KMS-11 (cell line): ENCODE results near the gene ACSF3.

Source experiments
- H2AFZ ChIP-seq: fragments of 200-600 bp; sonication (generic); 2 replicates; pipeline ENCODE4 v1.6.1; 2016; ENCODE audit warnings: antibody characterized with exemption, mixed run types, low read depth
- H3K27ac ChIP-seq: fragments of 200-600 bp; sonication (generic); 2 replicates; pipeline ENCODE4 v1.6.1; 2016; ENCODE audit warnings: mild to moderate bottlenecking, mixed run types
- H3K27me3 ChIP-seq: fragments of 200-600 bp; sonication (generic); 2 replicates; pipeline ENCODE4 v1.6.1; 2017; ENCODE audit warnings: mild to moderate bottlenecking, low read depth, mixed run types, moderate library complexity; ENCODE audit not compliant: insufficient read depth
- H3K36me3 ChIP-seq: fragments of 200-600 bp; sonication (generic); 2 replicates; pipeline ENCODE4 v1.6.1; 2017; ENCODE audit warnings: mild to moderate bottlenecking, mixed run types; ENCODE audit not compliant: insufficient read depth
- H3K4me1 ChIP-seq: fragments of 200-600 bp; sonication (generic); 2 replicates; pipeline ENCODE4 v1.6.1; 2016; ENCODE audit warnings: mild to moderate bottlenecking, low read depth, mixed run types; ENCODE audit not compliant: poor library complexity, severe bottlenecking
- H3K4me2 ChIP-seq: fragments of 200-600 bp; sonication (generic); 2 replicates; pipeline ENCODE4 v1.7.0; 2016; ENCODE audit warnings: mild to moderate bottlenecking, mixed run types
- H3K4me3 ChIP-seq: fragments of 200-600 bp; sonication (generic); IDR thresholded peaks from 2 replicates; pipeline ENCODE4 v1.6.1; 2017; ENCODE audit warnings: low read depth, low read length, mixed read lengths; ENCODE audit not compliant: insufficient read depth
- H3K79me2 ChIP-seq: fragments of 200-600 bp; sonication (generic); 2 replicates; pipeline ENCODE4 v1.6.1; 2016; ENCODE audit warnings: low read depth, mixed run types; ENCODE audit not compliant: insufficient read depth
- H3K9ac ChIP-seq: fragments of 200-600 bp; sonication (generic); 2 replicates; pipeline ENCODE4 v1.6.1; 2016; ENCODE audit warnings: mild to moderate bottlenecking, mixed run types
- H4K20me1 ChIP-seq: fragments of 200-600 bp; sonication (generic); 2 replicates; pipeline ENCODE4 v1.6.1; 2016; ENCODE audit warnings: mild to moderate bottlenecking, mixed run types; ENCODE audit not compliant: insufficient read depth
- TF ChIP-seq, protein P1 (sequence below): fragments of 200-600 bp; sonication (generic); conservative IDR thresholded peaks from 2 replicates; pipeline ENCODE4 v1.6.1; 2017; ENCODE audit warnings: low read depth, mild to moderate bottlenecking, antibody characterized with exemption, low read length, moderate library complexity, mixed read lengths

The ACSF3 gene

DNA sequence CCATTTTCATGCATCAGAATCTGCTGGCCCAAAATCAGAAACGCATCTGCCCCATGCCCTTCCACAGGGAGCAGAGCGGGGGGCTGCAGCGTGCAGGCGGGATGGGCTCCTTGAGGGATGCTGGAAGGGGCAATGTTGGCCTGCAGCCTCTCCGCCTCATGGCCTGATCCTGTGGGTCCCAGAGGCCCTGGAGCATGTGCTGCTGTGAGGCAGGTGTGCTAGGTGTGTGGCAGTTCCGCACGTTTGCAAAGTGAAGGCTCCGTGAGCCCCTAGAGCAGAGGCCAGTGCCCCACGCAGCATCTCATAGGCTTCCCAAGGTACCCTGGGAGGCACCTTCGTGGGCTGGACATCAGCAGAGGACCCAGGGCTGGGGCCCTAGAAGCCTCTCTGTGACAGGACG lies 41.5 kb downstream of the ACSF3 start:
- no peak overlapping the region for H3K27ac ChIP-seq
- TF ChIP-seq, protein P1, sequence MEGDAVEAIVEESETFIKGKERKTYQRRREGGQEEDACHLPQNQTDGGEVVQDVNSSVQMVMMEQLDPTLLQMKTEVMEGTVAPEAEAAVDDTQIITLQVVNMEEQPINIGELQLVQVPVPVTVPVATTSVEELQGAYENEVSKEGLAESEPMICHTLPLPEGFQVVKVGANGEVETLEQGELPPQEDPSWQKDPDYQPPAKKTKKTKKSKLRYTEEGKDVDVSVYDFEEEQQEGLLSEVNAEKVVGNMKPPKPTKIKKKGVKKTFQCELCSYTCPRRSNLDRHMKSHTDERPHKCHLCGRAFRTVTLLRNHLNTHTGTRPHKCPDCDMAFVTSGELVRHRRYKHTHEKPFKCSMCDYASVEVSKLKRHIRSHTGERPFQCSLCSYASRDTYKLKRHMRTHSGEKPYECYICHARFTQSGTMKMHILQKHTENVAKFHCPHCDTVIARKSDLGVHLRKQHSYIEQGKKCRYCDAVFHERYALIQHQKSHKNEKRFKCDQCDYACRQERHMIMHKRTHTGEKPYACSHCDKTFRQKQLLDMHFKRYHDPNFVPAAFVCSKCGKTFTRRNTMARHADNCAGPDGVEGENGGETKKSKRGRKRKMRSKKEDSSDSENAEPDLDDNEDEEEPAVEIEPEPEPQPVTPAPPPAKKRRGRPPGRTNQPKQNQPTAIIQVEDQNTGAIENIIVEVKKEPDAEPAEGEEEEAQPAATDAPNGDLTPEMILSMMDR: no peak
- H3K4me1 ChIP-seq: no peaks in the 10 kb centered on the region
- no peaks in the 10 kb centered on the region for H3K79me2 ChIP-seq
- no peaks in the 10 kb centered on the region for H4K20me1 ChIP-seq
- H3K4me2 ChIP-seq: no peak overlapping the region
- no peaks in the 10 kb centered on the region for H3K27me3 ChIP-seq
- H3K36me3 ChIP-seq: no peaks in the 10 kb centered on the region
- H3K9ac ChIP-seq: no peak overlapping the region
- H2AFZ ChIP-seq: no peak overlapping the region
- H3K4me3 ChIP-seq: no peak overlapping the region

DNA sequence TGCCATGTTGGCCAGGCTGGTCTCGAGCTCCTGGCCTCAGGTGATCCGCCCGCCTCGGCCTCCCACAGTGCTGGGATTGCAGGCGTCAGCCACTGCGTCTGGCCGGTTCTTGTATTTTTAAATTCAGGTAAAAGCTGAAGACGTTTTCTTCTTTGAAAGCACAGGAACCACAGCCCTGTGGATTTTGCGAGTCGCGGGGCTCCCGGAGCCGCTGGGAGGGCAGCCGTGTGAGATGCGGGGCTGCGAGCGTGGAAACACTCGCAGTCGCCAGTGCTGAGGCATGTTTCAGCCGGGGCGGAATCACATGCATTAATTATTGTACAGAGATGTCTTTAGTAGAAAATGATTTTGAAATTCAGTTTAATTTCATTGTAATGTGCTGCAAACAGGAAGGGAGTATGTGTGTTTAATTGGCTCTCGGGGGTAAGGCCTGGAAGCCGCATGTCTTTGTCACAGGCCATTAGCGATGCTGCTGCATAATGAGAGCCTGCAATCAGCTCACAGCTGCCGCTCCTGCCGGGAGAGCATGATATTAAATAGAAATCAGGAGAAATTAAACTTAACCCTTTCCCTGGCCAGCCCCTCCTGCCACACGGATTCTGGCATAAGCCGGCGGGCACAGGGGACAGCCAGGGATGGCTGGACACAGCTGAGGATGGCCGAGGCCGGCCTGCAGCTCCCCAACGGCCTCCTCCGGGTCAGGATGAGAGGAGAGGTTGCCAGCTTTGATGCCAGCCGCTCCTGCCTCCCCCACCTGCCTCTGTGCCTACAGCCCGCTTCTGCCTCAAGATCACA lies 42.5 kb downstream of the ACSF3 start:
- no peak overlapping the region for H3K4me3 ChIP-seq
- H3K36me3 ChIP-seq: no peaks in the 10 kb centered on the region
- H3K27me3 ChIP-seq: no peaks in the 10 kb centered on the region
- TF ChIP-seq, protein P1: no peak
- H3K9ac ChIP-seq: no peak overlapping the region
- H3K27ac ChIP-seq: no peak overlapping the region
- H2AFZ ChIP-seq: no peak overlapping the region
- H3K79me2 ChIP-seq: no peaks in the 10 kb centered on the region
- H3K4me2 ChIP-seq: no peak overlapping the region
- H3K4me1 ChIP-seq: no peaks in the 10 kb centered on the region
- H4K20me1 ChIP-seq: no peaks in the 10 kb centered on the region

DNA sequence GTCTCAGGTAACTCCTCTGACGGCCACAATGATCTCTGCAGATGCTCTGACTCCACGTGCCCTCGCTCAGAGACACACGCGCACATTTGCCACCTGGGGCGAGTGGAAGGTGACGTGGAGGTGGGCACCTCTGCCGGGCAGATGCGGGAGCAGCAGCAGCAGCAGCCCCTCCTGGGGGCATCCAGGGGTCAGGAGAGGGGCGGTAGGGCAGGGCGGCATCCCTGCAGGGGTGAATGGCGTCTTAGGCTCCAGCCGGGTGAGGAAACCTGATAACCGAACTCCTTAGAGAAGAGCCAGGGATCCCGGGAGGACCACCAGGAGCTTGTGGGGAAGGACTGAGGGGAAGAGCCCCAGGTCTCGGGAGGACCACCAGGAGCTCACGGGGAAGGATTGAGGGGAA lies 43.3 kb downstream of the ACSF3 start:
- Histone ChIP-seq H2AFZ (no peak overlapping the region), H3K79me2 (no peaks in the 10 kb centered on the region), H3K4me2 (no peak overlapping the region), H3K9ac (no peak overlapping the region), H3K36me3 (no peaks in the 10 kb centered on the region), H3K4me3 (no peak overlapping the region), H4K20me1 (no peaks in the 10 kb centered on the region), H3K27me3 (no peaks in the 10 kb centered on the region), H3K27ac (no peak overlapping the region), H3K4me1 (no peaks in the 10 kb centered on the region)
- TF ChIP-seq, protein P1: no peak

DNA sequence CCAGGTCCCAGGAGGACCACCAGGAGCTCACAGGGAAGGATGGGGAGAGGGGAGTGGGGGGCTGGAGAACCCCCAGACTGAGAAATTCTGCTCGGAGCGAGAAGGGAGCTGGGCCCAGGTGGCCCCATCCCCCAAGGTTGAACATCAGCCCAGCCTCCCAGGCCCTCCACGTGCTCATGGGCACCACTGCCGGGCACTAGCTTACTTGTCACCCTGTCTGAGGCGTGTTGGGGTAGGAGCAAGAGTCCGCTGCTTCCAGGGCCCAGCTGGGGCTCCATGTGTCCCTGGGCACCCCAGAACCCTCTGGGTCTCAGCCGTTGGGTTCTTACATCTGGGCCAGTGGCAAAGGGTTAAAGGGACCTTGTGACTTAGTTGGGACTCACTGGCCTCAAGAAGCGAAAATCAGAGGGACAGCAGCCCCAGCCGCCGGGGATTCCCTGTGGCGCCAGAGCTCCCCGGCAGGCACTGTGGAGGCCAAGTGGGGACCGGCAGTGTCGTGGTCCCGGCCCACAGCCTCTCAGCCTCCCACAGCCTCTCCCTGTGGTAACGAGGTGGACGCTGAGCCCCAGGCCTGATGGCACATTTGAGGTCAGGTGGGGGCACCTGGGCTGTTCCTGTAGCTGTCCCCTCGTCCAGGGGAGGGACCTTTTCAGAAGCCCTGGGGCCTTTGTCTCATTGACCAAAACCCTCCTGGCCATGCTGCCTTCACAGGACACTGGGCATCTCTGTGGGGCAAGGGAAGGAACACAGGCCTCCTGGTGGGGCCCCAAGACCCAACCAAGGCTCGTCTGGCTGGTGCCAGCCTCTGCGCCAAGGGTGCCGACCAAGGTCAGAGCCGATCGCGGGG lies 44.2 kb downstream of the ACSF3 start:
- TF ChIP-seq, protein P1: no peak
- no peaks in the 10 kb centered on the region for H3K27me3 ChIP-seq
- H3K9ac ChIP-seq: no peak overlapping the region
- H4K20me1 ChIP-seq: no peaks in the 10 kb centered on the region
- H3K79me2 ChIP-seq: no peaks in the 10 kb centered on the region
- no peak overlapping the region for H3K27ac ChIP-seq
- H3K4me2 ChIP-seq: no peak overlapping the region
- H3K4me3 ChIP-seq: no peak overlapping the region
- no peaks in the 10 kb centered on the region for H3K36me3 ChIP-seq
- H3K4me1 ChIP-seq: no peaks in the 10 kb centered on the region
- H2AFZ ChIP-seq: no peak overlapping the region
